GM18498 (cell line): ENCODE data around the gene CCDC157.

ENCODE experiments used
- ATAC-seq: cut with Tn5 transposase; IDR thresholded peaks from one replicate; pipeline ENCODE4 v1.9.1; 2021; ENCODE audit warnings: mild to moderate bottlenecking, moderate library complexity; ENCODE audit not compliant: unreplicated experiment

The CCDC157 gene

DNA sequence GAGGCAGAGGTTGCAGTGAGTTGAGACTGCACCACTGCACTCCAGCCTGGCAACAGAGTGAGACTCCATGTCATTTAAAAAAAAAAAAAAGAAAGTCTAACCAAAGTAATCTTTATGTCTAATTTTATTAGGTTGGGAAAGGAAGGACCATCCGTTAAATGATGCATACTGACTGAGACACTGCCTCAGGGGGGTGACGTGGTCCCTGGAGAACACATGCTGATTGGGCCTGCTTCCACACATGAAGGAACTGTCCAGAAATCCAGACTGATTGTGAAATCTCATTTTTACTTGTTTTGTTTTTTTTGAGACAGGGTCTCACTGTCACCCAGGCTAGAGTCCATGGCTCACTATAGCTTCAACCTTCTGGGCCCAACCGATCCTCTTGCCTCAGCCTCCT lies 5.6 kb upstream of the CCDC157 start:
- no peak for ATAC-seq

GRCh38 chr22:30354644-30355043 lies 2.2 kb upstream of the CCDC157 start:
- no peak for ATAC-seq

GRCh38 chr22:30357236-30357570 lies 396 bp downstream of the CCDC157 start:
- no peak for ATAC-seq

DNA sequence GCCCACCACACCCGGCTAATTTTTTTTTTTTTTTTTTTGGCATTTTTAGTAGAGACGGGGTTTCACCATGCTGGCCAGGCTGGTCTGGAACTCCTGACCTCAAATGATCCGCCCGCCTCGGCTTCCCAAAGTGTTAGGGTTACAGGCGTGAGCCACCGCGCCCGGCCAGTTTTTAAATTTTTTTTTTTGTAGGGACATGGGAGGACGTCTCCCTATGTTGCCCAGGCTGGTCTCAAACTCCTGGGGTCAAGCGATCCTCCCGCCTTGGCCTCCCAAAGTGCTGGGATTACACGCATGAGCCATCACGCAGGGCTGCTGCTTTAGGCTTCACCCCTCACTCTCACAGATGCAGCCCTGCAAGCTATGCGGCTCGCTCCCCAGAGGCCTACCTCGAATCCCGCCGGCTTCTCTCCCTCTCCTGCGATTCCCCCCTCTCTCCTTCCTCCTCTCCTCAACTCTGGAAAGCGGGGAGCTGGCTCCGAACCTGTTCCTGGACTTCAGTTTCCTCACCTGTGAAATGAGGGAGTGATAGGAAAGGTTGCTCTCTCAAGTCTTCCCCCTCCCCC lies 926 bp downstream of the CCDC157 start:
- ATAC-seq = no peak

DNA sequence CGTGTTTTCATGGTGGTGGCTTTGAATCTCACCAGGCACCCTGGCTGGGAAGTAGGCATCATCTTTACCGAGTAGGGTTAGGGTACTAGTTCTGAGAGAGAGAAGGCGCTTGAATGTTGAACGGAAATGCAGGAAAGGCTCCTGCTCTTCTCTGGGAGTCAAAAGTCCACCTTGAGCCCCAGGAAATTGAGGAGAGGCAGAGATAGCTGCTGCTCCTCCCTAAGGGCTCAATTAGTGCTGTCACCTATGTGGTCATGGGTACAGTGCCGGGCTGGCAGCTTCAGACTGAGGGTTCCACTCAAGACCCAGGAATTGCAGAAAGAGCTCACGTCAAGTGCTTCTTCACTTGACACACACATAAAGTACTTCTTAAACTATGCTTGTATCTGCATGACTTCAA lies 1.7 kb downstream of the CCDC157 start:
- ATAC-seq = no peak

- ATAC-seq = no peak
Observed at GRCh38 chr22:30361916-30362650, 5.3 kb downstream of the CCDC157 start.

- ATAC-seq = no peak
Observed at GRCh38 chr22:30362651-30363281, 6.0 kb downstream of the CCDC157 start.

GRCh38 chr22:30365891-30366290 lies 9.1 kb downstream of the CCDC157 start:
- no peak for ATAC-seq

- no peak for ATAC-seq
Observed at GRCh38 chr22:30368420-30368819, 11.6 kb downstream of the CCDC157 start.

DNA sequence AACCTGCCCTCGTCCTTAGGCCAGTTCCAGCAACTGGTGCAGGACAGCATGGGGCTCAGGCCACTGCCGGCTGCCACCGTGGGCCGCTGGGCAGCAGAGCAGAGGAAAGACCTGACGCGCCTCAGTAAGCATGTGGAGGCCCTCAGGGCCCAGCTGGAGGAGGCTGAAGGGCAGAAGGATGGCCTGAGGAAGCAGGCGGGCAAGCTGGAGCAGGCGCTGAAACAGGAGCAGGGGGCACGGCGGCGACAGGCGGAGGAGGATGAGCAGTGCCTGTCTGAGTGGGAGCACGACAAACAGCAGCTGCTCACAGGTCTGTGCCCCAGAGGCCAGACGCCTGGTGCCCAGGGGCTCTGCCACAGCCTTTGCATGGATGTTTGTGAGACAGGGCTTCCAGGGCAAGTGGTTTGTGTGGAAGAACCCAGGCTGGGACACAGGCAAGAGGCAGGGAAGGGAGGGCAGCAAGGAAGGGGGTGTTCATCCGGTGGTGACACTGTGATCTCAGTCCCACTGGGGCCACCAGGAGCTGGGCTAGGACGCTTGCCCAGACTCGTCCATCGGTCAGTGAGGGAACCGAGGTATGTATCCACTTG lies 13.9 kb downstream of the CCDC157 start:
- ATAC-seq = no peak

GRCh38 chr22:30371321-30371720 lies 14.5 kb downstream of the CCDC157 start:
- ATAC-seq = no peak

- ATAC-seq = no peak
Observed at GRCh38 chr22:30371981-30372380, 15.2 kb downstream of the CCDC157 start.

- no peak for ATAC-seq
Observed at GRCh38 chr22:30372915-30373314, 16.1 kb downstream of the CCDC157 start.

DNA sequence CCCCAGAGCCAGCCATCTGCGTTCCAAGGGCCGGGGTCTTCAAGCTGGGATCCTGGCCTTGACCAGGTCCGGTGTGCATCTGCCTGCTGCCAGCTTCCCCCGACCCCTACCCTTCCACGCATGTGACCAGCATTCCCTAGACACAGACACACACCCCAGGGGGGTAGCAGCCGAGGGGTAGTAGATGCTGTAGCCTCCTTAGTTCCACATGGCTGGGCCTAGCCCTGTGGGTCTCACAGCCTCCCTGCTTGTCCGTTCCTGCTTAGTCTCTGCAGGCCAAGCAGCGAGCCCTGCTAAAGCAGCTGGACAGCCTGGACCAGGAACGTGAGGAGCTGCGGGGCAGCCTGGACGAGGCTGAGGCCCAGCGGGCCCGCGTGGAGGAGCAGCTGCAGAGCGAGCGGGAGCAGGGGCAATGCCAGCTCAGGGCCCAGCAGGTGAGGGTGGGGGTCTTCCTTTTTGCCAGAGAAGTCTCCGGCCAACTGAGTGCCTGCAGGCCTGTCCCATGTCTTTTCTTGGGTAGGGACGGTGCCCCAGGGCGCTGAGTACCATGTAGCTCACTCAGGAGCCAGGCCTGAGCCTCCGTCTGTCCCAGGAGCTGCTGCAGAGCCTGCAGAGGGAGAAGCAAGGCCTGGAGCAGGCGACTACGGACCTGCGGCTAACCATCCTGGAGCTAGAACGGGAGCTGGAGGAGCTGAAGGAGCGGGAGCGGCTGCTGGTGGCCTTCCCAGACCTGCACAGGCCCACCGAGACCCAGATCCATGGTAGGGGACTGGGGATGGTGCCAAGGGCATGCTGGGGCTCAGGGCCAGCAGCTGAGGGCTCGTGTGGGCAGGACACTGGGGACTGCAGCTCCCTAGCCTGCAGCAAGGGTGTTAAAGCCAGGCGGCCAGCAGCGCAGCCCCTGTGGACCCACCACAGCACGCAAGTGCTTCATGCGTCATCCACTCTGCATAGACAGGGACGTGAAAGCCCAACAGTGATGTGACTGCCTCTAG lies 16.8 kb downstream of the CCDC157 start:
- no peak for ATAC-seq

- no peak for ATAC-seq
Observed at GRCh38 chr22:30375312-30375849, 18.6 kb downstream of the CCDC157 start.

DNA sequence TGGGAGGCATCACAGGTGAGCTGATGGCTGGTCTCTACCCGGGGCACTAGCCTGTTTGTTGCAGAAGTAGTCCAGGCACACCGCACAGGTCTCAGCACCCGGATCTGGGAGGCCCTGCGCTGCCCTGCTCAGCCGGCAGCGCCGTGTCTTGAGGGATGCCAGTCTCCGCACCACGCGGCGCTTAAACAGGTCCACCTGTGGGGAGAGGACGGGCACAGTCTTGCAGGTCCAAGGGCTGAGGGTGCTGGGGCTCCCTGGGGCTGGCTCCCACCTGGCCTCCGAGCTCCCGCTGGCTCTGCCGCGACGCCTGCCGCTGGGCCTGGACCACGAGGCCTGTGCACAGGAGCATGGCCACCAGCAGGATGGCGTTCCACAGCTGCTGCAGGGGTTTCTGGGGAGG lies 23.2 kb downstream of the CCDC157 start:
- ATAC-seq = no peak

DNA sequence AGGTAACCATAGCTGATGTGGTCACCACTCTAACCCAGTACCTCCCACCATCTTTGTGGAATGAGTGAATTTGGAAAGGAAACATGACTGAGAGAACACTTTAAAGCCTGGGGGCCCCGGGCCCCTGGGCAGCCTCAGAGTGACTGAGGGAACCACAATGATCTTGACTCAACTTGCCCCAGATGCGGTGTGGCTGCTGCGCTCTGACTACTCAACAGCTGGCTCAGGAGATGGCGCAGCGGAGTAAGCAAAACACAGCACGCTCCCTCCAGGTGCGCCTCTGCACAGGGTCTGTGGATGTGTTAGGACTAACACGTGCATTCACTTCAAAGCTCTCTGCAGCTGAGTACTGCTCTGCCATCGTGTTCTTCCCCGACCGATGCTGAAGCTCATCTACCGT lies 24.5 kb downstream of the CCDC157 start:
- no peak for ATAC-seq

DNA sequence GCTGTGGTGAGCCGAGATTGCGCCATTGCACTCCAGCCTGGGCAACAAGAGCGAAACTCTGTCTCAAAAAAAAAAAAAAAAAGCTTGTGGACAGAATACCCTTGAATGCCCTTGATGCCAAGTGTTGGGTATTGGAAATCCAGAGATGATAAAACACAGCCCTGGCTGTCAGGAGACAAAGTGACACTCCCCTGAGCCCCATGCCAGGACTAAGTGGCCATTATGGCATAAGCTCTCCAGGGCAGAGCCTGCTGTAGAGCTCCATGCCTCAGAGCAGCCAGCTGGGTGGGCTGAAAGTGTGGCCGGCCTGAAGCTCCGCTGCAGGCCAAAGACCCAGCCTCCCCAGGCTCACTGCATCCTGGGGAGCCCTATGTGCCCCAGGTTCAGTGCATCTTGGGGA lies 25.5 kb downstream of the CCDC157 start:
- no peak for ATAC-seq

DNA sequence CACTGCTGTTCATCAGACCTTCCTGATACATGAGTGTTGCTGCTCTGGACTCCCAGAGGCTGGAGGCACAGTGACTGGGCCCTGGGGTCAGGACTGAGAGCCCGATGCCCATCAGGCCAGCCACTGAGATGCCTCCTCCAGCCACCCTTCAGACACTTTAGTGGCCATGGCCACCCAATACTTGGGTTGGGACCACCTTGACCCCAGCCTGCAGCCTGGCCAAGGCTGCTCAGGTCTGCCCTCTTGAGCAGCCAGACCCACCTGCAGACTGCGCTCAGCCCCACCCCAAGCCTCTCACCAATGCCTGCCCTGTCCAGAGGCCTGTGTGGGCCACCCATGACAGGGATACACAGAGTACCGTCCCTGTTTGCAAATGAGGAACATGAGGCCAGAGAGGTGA lies 26.3 kb downstream of the CCDC157 start:
- ATAC-seq = no peak

- no peak for ATAC-seq
Observed at GRCh38 chr22:30385942-30386341, 29.1 kb downstream of the CCDC157 start.

- no peak for ATAC-seq
Observed at GRCh38 chr22:30386608-30386959, 29.8 kb downstream of the CCDC157 start.
